ENCODE measurements around the gene KITLG.

DNA sequence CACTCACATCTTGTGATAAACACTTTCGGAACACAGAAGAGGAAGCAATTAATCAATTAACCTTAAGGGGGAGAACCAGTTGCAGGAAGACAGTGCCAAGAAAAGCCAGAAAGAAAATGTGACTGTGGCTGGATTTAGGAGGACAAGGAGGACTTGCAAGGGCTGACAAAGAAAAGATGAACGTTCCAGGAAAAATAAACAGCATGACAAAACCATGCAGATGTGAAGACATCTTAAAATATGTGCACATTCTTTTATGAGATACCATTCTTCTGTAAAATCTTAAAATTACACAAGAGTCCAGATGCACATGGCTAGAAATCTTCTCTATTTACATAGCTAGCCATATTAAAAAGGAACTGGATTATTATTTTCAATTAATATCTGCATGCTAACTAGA lies 33.4 kb downstream of the KITLG start:
- TF ChIP-seq EP300 (IDR thresholded peaks at IDR 0.05; ENCODE audit: borderline replicate concordance) (no peak), ZBTB7A (IDR thresholded peaks at IDR 0.05; ENCODE audit: low read depth) (no peak)

Data from Ishikawa (cell line).